ENCODE data around the gene RAD51.

- no peak for TF ChIP-seq POLR2A (IDR thresholded peaks at IDR 0.05)
- TF ChIP-seq CTCF (IDR thresholded peaks at IDR 0.05) = no peak
- no peak for TF ChIP-seq EP300 (IDR thresholded peaks at IDR 0.05)
Observed at GRCh38 chr15:40770147-40770721, 75.3 kb downstream of the RAD51 start.

All from upper lobe of left lung (tissue), 4 donors.